SK-N-MC (cell line): ENCODE data around the gene FADS1.

Experiments used
- FOXP2 ChIP-seq: optimal IDR thresholded peaks from 2 replicates; pipeline ENCODE3; 2011; ENCODE audit warnings: mild to moderate bottlenecking, moderate library complexity; ENCODE audit not compliant: insufficient read depth; ENCODE audit errors: extremely low read length, control extremely low read depth
- POLR2AphosphoS5 ChIP-seq: IDR thresholded peaks from 2 replicates; pipeline ENCODE4 v1.6.1; 2012; ENCODE audit warnings: mild to moderate bottlenecking, low read depth, low read length, borderline replicate concordance

DNA sequence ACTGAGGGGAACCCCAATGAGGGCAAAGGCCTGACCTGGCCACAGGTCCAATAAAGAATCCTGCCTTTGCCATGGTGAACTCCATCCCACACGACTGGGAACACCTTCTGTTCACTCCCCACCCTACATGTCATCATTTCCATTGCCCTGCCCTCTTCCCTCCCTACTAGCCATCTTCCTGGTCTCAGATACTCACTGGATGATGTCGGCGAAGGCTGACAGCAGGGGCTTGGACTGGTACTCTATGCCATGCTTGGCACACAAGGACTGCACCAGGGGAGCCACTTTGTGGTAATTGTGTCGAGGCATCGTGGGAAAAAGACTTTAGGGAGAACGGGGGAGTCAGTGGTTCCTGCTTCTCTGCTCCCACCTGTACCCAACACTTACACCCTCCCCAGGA, 14.2 kb downstream of the FADS1 start:
- TF ChIP-seq FOXP2 (no peak), POLR2AphosphoS5 (peak; percentile 12; the same call in 1 of the 2 replicates)
